ENCODE results near the gene NLRC5.

DNA sequence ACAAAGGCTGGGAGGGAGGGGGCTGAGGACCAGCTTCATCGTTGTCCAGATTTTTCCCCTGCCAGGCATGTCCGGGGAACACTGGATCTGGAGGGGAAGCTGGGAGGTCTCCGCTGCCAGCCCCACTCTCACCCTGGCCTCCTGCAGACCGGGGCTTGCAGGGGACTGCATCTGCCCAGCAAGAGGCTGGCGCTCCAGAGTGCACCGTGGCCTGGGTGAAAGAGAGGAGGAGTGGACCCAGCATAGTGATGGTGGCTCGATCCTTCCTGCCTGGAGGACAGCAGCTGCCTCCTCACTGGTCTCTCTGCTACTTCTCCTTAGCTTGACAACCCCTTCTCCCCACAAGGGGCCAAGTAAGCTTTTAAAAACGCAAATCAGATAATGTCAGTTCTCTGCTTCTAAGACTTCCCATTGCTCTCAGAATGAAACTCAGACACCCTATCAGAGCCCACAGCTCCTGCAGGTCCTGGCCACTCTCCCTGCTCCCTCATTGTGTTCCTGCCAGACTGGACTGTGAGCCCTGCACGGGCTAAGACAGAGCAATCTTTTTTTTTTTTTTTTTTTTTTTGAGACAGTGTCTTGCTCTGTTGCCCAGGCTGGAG, 118.1 kb downstream of the NLRC5 start:
- TF ChIP-seq, protein P1, sequence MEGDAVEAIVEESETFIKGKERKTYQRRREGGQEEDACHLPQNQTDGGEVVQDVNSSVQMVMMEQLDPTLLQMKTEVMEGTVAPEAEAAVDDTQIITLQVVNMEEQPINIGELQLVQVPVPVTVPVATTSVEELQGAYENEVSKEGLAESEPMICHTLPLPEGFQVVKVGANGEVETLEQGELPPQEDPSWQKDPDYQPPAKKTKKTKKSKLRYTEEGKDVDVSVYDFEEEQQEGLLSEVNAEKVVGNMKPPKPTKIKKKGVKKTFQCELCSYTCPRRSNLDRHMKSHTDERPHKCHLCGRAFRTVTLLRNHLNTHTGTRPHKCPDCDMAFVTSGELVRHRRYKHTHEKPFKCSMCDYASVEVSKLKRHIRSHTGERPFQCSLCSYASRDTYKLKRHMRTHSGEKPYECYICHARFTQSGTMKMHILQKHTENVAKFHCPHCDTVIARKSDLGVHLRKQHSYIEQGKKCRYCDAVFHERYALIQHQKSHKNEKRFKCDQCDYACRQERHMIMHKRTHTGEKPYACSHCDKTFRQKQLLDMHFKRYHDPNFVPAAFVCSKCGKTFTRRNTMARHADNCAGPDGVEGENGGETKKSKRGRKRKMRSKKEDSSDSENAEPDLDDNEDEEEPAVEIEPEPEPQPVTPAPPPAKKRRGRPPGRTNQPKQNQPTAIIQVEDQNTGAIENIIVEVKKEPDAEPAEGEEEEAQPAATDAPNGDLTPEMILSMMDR (IDR thresholded peaks at IDR 0.05; ENCODE audit: low read length): no peak
- no peak for TF ChIP-seq EZH2 (IDR thresholded peaks at IDR 0.05; ENCODE audit: borderline replicate concordance, low read length)

Measured in OCI-LY1 (cell line).